NCI-H2171 (cell line): ENCODE data around the gene TMEM255B.
"Not testable (repeated sequence)": the region's sequence is repeated elsewhere in the genome, so short reads cannot be mapped to it uniquely, and the experiment has no call there.

ENCODE experiments used
- DNase-seq: peaks from one replicate; lab custom pipeline; 2025; lab: John Stamatoyannopoulos, UW

TMEM255B gene

DNA sequence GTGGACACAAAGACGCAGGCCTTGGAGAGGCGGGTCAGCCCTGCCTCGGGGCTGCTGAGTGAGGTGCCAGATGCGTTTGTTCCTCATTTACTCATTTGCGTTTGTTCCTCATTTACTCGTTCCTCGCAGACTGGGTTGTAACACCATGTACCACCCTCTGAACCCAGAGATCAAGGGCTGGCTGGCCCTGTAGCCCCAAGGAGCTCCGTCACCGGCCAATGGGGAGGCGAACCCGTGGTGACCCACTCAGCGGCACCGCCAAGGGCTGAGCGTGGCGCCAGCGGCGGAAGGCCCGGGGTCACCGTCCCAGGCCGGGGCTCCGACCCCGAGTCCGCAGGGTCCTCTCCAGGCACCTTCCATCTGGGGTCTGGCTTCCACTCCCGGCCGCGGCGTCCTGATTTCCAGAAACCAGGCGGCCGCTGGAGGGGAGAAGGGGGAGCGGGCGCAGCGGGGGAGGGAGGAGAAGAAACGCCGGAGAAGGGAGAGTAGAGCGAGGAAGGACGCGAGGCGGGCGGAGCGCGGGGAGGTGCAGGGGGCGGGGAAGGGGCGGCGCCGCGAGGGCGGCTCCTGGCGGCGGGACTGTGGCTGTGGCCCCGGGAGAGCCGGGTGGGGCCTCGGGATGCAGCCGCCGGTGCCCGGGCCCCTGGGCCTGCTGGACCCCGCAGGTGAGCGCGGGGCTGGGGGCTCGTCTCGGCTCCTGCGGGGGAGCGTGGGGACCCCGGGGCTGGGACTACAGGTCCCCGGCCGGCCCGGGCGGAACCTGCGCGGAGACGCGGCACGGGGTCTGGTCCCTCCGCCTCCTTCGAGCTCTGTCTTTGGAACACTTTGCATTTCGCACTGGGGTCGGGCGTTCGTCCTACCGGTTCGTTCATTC, at the start of gene TMEM255B:
Gene TMEM255B (plus strand): TSS at position 576 of the 874 bp plus-strand sequence. CDS start 44 bp downstream, at position 620.
- DNase-seq, result peak; percentile 69

DNA sequence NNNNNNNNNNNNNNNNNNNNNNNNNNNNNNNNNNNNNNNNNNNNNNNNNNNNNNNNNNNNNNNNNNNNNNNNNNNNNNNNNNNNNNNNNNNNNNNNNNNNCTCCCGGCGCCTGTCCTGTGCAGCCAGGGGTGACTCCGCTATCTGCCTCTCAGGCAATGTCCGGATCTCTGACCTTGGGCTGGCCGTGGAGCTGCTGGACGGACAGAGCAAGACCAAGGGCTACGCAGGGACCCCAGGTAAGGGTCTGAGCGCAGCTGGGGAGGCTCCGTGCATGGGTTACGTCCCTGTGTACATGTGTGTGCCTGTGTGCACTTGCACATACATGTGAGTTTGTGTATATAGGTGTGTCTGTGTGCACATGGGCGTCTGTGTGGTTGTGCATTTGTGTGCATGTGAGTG, 36.1 kb upstream of the TMEM255B start:
- DNase-seq, result no peak

DNA sequence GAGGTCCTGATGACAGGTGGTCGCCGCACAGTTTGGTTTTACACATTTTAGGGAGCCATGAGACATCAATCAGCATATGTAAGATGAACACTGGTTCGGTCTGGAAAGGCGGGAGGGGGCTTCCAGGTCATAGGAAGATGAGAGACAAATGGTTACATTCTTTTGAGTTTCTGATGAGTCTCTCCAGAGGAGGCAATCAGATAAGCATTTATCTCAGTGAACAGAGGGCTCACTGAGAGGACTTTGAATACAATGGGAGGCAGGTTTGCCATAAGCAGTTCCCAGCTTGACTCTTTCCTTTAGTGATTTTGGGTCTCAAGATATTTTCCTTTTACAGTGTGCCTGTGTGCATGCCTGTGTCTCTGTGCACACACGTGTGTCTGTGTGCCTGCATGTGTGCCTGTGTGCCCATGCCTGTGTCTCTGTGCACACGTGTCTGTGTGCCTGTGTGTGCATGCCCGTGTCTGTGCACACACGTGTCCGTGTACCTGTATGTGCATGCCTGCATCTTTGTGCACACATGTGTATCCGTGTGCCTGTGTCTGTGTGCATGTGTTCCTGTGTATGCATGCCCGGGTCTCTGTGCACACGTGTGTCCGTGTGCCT, 35.5 kb upstream of the TMEM255B start:
- DNase-seq, result no peak

DNA sequence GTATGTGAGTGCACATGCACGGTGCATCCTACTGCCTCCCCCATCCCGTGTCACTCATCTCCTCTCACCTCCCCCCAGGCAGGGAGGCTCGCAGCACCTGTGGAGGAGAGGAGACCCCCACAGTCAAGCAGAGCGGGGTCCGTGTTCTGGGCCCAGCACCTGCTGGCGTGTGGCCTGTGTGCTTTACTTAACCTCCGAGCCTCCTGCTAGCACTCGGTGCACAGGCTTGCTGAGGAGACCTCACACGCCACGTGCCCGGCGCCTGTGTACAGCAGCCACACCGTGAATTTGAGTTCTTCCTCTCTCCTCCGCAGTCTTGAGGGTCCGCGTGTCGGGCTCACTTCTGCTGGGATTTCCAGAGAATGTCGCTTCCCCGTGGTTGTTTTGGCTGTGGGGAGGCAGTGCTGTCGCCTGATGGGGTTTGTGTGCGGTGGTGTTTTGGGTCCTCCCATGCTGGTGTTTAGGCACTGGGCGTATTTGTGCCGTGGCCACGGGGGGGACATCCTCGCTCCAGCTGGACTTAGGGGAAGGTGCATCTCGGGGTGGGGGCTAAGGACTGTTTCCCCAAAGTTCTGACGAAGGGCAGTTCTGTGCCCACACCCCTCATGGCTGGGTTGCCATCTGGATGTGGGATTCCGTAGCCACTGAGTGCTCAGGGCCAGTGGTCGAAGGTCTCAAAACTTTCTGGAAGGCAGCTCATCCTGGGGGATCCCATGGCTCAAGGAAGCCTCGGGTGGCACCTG, 34.8 kb upstream of the TMEM255B start:
- no peak for DNase-seq

DNA sequence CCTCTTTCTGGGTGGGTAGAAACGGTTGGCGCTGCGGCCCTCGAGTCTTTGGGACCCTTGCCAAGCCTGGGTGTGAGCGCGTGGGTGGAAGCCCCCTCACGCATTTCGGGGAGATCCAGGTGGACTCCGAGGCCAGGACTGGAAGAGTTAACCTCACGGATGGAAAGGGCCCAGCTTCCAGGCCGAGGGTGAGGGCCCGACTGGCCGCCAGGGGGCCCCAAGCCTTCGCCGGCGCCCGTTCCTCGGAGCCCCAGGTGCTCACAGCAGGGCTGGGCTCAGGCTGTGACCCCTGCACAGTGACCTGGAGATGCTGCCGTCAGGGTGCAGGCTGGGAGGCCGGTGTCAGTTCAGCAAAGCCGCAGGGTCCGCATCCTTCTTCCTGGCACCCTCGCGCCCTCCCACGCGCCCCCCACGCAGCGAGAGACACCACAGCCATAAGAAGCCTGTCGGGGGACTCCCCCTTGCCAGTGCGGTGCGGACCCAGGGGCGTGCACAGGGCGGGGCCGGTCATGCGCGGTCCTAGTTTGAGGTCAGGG, 34.2 kb upstream of the TMEM255B start:
- DNase-seq, result peak; percentile 78

DNA sequence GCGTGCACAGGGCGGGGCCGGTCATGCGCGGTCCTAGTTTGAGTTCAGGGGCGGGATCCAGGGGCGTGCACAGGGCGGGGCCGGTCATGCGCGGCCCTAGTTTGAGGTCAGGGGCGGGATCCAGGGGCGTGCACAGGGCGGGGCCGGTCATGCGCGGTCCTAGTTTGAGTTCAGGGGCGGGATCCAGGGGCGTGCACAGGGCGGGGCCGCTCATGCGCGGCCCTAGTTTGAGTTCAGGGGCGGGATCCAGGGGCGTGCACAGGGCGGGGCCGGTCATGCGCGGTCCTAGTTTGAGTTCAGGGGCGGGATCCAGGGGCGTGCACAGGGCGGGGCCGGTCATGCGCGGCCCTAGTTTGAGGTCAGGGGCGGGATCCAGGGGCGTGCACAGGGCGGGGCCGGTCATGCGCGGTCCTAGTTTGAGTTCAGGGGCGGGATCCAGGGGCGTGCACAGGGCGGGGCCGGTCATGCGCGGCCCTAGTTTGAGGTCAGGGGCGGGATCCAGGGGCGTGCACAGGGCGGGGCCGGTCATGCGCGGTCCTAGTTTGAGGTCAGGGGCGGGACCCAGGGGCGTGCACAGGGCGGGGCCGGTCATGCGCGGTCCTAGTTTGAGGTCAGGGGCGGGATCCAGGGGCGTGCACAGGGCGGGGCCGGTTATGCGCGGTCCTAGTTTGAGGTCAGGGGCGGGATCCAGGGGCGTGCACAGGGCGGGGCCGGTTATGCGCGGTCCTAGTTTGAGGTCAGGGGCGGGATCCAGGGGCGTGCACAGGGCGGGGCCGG, 33.5 kb upstream of the TMEM255B start:
- not testable (repeated sequence) for DNase-seq

DNA sequence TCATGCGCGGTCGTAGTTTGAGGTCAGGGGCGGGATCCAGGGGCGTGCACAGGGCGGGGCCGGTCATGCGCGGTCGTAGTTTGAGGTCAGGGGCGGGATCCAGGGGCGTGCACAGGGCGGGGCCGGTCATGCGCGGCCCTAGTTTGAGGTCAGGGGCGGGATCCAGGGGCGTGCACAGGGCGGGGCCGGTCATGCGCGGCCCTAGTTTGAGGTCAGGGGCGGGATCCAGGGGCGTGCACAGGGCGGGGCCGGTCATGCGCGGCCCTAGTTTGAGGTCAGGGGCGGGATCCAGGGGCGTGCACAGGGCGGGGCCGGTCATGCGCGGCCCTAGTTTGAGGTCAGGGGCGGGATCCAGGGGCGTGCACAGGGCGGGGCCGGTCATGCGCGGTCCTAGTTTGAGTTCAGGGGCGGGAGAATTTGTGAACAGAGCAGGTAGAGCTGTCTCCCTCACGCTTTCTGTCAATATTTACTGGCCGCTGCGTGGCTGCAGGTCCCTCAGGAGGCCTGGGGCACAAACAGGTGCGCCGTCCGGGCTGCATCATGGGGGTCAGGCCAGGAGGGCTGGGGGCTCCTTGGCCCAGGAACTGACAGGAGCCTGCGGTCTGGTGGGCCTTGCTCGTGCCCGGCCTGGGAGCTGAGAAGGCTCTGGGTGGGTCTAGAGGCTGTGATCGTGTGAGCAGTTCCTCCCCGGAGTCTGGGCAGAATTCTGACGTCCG, 32.8 kb upstream of the TMEM255B start:
- DNase-seq, result peak; percentile 49

DNA sequence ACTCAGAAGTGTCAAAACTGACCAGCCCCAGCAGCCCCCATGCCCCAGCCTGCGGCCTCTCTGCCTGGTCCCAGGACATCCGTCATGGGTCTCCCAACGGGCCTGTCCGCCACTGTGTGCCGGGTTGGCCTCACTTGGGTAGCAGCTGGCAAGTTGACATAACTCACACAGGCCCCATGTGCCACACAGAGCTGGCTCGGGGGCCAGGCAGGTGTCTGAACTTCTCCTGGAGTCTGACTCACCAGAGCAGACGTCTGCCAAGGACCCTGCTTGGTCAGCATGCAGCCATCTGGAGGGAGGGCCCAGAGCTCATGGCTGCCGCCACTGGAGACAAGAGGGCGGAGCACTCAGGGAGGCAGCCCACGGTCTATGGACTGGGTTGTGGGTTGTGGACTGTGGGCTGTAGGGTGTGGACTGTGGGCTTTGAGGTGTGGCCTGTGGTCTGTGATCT, 32.0 kb upstream of the TMEM255B start:
- DNase-seq, result no peak

DNA sequence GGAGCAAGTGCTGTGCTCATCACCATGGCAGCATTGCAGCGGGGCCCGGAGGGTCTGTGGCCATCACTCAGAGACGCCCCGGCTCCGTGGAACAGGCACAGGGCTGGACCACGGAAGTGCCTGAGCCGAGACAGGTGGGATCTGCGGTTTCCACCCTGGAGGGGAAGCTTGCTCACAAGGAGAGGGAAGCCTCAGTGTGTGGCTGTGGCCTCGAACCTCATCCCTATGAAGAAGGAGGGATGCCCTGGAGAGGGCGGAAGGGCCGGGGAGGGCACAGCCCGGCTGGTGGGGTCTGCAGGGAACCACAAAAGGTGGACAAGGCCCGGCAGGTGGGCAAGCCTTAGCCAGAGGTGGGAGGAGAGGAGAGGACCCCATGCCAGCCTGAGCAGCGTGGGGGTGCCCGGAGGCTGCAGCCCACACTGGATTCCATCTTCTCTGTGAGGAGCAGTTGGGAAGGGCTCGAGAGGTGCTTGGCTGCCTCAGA, 30.4 kb upstream of the TMEM255B start:
- DNase-seq, result no peak

DNA sequence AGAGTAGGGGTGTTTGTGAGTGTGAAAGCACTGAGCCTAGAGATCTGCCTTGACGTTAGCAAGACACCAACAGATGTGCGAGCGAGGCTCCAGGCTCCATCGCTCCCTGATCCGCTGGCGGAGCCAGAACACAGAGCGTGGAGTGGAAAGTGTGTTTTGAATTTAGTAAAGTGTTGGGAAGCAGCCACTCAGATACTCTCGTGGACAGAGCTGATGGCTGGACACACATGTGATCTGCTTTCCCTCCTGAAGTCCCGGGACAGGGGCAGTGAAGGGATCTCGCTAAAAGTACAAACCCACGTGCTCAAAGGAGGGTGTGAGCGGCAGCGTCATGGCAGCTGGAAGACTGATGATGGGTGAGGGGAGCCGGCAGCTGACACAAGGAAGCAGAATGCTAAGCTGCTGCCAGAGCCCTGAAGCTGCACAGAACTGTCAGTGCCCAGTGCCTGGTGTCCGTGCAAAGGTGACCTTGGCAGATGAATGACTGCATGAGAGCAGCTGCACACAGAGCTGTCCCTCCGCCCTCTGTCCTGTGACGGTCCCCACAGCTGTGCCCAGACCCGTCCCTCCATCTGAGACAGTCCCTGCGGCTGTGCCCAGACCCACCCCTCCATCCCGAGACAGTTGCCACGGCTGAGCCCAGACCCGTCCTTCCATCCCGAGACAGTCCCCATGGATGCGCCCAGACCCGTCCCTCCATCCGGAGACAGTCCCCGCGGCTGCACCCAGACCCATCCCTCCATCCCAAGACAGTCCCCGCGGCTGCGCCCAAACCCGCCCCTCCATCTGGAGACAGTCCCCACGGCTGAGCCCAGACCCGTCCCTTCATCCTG, 29.6 kb upstream of the TMEM255B start:
- no peak for DNase-seq

DNA sequence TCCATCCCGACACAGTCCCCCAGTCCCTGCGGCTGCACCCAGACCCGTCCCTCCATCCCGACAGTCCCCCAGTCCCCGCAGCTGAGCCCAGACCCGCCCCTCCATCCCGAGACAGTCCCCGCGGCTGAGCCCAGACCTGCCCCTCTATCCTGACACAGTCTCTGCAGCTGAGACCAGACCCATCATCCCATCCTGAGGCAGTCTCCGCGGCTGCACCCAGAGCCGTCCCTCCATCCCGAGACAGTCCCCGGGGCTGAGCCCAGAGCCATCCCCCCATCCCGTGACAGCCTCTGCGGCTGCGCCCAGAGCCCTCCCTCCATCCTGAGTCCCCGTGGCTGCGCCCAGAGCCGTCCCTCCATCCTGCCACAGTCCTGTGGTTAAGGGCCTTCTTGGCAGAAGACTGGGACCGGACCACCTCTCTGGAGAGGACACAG, 28.8 kb upstream of the TMEM255B start:
- DNase-seq, result no peak

DNA sequence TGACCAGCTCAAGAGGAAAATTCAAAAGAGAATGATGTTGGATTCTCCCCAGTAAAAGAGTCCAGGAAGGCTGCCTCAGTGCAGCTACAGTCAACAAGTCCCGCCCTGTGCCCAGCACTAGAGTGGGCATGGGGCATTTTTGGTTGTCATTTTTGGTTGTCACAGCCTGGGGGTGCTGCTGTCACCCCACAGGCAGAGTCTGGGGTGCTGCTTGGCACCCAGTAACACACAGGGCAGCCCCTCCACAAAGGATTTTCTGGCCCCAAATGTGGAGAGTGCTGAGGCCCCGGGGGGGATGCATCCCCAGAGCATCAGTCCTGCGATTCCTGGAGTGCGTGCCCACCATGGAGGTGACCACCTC, 28.2 kb upstream of the TMEM255B start:
- no peak for DNase-seq

DNA sequence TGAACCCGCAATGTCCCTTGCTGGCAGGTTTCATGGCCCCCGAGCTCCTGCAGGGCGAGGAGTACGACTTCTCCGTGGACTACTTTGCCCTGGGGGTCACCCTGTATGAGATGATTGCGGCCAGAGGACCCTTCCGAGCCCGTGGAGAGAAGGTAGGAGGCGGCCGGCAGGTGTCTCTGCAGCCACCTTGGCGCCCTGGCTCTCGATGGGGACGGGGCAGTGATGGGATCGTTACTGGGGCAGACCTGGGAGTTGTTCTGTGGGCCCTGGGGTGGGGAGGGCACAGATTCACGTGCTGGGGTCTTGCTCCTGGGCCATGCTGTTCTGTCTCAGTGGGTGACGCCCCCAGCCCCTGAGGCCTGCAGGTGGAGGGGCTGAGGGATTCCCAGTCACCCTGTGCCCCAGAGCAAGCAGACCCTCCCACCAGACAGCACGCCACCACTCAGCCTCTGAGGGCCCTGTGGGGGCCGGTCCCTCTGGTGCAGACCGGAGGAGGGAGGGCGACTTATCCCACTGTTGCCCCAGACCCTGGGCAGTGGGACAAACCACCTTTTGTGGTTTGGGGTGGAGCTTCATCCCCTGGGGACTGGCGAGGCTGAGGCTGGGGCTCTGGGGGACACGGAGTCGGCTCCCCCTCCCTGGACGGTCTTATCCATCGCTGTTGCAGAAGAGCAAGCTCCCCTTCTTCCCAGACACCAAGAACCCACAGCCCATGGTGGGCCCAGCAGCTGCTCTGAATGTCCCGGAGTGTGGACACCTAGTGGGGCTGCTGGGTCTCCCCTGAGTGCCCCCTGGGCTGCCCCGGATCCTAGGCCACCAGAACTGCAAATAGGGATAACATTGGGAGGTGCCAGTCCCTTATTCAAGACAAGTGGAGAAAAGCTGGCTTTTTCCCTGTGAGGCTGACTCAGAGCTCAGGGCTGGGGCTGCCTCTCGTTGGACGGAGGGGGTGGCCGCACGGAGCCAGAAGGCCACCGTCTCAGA, 27.5 kb upstream of the TMEM255B start:
- DNase-seq, result no peak

DNA sequence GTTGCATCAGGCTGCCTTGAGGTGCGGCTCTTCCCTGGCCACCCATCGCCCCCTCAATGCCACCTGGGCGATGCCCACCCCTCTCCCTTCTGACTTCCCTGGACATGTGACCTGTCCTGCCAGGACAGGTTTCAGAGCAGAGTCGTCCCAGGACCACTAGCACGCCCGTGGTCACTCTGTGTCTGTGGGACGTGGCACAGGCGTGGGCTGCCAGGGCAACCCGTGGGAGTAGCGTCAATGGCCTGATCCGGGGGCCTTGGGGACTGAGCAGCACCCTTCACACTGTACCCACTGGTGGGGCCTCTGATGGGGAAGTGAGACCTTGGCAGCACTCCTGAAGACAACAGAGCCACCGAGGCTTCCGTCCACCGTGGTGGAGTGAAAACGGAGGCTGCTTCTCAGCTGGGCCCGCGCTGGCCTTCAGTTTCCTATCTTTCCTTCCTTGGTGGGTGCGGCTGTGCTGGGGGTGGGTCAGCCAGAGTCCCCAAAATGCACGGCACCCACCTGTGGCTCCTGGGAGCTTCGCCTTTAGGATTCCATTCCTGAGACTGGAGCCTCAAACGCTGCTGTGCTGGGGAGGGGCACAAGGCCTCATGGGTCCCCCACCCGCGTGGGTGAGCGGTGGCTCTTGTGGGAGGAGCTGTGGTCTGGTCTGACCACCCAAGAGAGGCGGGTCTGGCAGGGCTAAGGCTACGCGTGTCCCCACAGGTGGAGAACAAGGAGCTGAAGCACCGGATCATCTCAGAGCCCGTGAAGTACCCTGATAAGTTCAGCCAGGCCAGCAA, 26.7 kb upstream of the TMEM255B start:
- DNase-seq, result no peak

DNA sequence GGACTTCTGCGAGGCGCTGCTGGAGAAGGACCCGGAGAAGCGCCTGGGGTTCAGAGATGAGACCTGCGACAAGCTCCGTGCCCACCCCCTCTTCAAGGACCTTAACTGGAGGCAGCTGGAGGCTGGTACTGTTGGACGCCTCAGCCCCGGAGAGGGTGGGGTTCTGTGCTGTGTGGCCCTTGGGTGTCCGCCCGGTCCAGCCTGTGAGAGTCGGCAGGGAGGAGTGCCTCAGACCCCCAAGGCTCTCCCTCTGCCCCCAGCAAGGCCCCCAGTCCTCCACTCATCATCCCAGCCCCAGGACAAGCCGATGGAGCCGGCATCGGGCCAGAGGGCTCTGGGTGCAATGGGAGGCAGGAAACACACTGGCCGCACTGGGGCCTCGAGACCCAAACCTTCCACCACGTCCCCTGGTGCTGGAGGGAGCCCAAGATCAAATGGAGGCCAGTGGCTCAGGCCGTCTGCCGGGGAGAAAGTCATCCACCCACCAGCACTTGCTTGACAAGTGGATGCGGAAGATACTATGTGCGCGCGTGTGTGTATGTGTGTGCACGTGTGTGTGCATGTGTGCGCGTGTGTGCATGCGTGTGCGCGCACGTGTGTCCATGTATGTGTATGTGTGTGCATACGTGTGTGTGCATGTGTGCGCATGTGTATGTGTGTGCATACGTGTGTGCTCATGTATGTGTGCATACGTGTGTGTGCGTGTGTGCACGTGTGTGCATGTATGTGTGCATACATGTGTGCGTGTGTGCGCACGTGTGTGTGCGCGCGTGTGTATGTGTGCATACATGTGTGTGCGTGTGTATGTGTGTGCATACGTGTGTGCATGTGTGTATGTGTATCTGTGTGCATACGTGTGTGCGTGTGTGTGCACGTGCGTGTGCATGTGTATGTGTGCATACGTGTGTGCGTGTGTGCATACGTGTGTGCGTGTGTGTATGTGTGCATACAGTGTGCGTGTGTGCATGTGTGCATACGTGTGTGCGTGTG, 25.8 kb upstream of the TMEM255B start:
- DNase-seq, result no peak

DNA sequence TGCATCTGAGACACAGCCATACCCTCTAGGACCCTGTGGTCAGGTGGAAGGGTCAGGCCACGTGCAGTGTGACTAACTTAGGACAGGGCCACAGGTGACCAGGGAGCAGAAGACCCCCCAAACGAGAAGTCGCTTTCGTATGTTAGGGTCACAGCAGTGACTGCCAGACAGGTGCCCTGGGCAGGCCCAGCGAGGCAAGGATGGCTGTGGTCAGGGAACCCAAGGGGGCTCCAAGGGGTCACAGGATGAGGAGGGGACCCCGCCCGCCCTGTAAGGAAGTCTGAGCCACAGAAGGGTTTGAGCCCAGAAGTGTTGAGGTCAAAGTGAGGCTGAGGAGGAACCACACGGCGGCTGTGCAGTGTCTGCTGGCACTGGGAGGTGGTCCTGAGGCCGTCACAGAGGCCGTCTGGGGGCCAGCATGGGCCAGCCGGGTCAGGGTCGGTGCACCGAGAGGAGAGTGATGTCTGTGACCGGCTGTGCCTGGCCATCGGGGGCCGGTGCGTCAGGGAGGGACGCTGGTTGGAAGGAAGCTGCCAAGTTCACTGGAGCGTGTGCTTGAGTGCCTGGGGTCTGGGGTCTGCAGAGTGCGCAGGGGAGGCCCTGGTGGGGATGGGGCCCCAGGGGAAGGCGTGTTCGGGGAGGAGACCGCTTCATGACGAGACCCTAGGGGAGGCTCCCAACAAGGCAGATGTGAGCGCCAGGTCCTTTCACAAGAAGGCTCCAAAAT, 24.8 kb upstream of the TMEM255B start:
- no peak for DNase-seq
